Fibroblast of lung (primary cell): Measurements from ENCODE around the gene PHEX. TPM values are rescaled to one million over a fixed set of nuclear protein-coding genes. Genes with fewer than 3 reads are reported as not detected.

Source experiments
- DNase-seq, 2 donors: peaks; one replicate each; pipeline versions ENCODE4 v3.0.0 to v3.0.0-alpha.2; 2010; ENCODE audit warnings: low read depth in 2 of 2
- H2AFZ ChIP-seq: 2 replicates; pipeline ENCODE4 v1.5.1; 2012; ENCODE audit warnings: low read length, control low read depth, inconsistent platforms
- H3K27ac ChIP-seq: 2 replicates; pipeline ENCODE4 v1.5.1; 2011; ENCODE audit warnings: low read length, control low read depth; ENCODE audit not compliant: insufficient read depth
- H3K27me3 ChIP-seq: 2 replicates; pipeline ENCODE4 v1.5.1; 2011; ENCODE audit warnings: mild to moderate bottlenecking, low read length; ENCODE audit not compliant: control insufficient read depth, insufficient read depth
- H3K36me3 ChIP-seq: 2 replicates; pipeline ENCODE4 v1.5.1; 2011; ENCODE audit warnings: low read length; ENCODE audit not compliant: control insufficient read depth, insufficient read depth
- H3K4me1 ChIP-seq: 2 replicates; pipeline ENCODE4 v1.5.1; 2011; ENCODE audit warnings: low read length; ENCODE audit not compliant: control insufficient read depth, insufficient read depth; ENCODE audit errors: extremely low read depth
- H3K4me2 ChIP-seq: 2 replicates; pipeline ENCODE4 v1.5.1; 2011; ENCODE audit warnings: low read length, control low read depth; ENCODE audit not compliant: insufficient read depth; ENCODE audit errors: extremely low read depth
- H3K4me3 ChIP-seq, 4 experiments: fragments of 200-600 bp in 1 of 4; sonication (generic) in 1 of 4; replicated peaks in 1 of 4; 2 replicates each; pipeline ENCODE4 v1.5.1; 2011 to 2016; ENCODE audit warnings: low read length in 4 of 4, low read depth in 3 of 4, mild to moderate bottlenecking in 3 of 4, control low read depth in 2 of 4, inconsistent platforms in 1 of 4, mixed read lengths in 1 of 4; ENCODE audit not compliant: insufficient read depth in 1 of 4; ENCODE audit errors: control extremely low read depth in 1 of 4
- H3K79me2 ChIP-seq: 2 replicates; pipeline ENCODE4 v1.5.1; 2012; ENCODE audit warnings: mild to moderate bottlenecking, low read length, inconsistent platforms; ENCODE audit not compliant: control insufficient read depth, insufficient read depth
- H3K9ac ChIP-seq: 2 replicates; pipeline ENCODE4 v1.5.1; 2011; ENCODE audit warnings: mild to moderate bottlenecking, low read length, control low read depth; ENCODE audit not compliant: insufficient read depth
- H3K9me3 ChIP-seq: 2 replicates; pipeline ENCODE4 v1.5.1; 2012; ENCODE audit warnings: low read depth, low read length; ENCODE audit not compliant: control insufficient read depth, insufficient read depth
- H4K20me1 ChIP-seq: 2 replicates; pipeline ENCODE4 v1.5.1; 2011; ENCODE audit warnings: low read length; ENCODE audit not compliant: control insufficient read depth, insufficient read depth; ENCODE audit errors: extremely low read depth
- CTCF ChIP-seq, 2 donors: IDR thresholded peaks in 1 of 2; conservative IDR thresholded peaks in 1 of 2; 1 replicate in 1 of 2; 2 replicates in 1 of 2; pipeline ENCODE4 v1.5.1; 2011 to 2012; ENCODE audit warnings: low read length in 2 of 2, control low read depth in 1 of 2, inconsistent platforms in 1 of 2, low read depth in 1 of 2, mild to moderate bottlenecking in 1 of 2
- EZH2 ChIP-seq: IDR thresholded peaks from 2 replicates; pipeline ENCODE4 v1.5.1; 2012; ENCODE audit warnings: low read length, control low read depth, mild to moderate bottlenecking; ENCODE audit errors: missing control alignments
- polyA plus RNA-seq, 2 donors: library from polyadenylated mRNA; depleted of rRNA in 1 of 2; stranded (reverse) in 1 of 2; unstranded in 1 of 2; fragments of >200 nt; gene quantifications; 2 replicates each; pipeline ENCODE4 v1.2.1, GENCODE V29; 2011 to 2012; ENCODE audit warnings: missing spikeins in 1 of 2
- total RNA-seq: library from RNA; depleted of rRNA; stranded (reverse); fragments of >200 nt; gene quantifications from 2 replicates; pipeline ENCODE4 v1.2.1, GENCODE V29; 2014

PHEX gene
- total and polyA plus RNA-seq, 2 donors (not counting 1 experiment from before 2014, with no cell fraction given): 1.2 to 1.7 TPM

GRCh38 chrX:22135994-22136684, 104.0 kb downstream of the PHEX start:
- peak overlapping the region; percentile 51 for H2AFZ ChIP-seq
- no peaks in the 10 kb centered on the region for H3K9me3 ChIP-seq
- peak overlapping the region in 2 of 4 experiments; percentile 8 to 10 for H3K4me3 ChIP-seq
- H3K4me1 ChIP-seq: peaks cover 13% of the 10 kb centered on the region
- H3K27me3 ChIP-seq: no peaks in the 10 kb centered on the region
- H3K36me3 ChIP-seq: no peaks in the 10 kb centered on the region
- no peak overlapping the region for H3K9ac ChIP-seq
- no peak for TF ChIP-seq EZH2
- peak; percentile 49 to 55 for TF ChIP-seq CTCF (conservative IDR thresholded peaks at IDR 0.05 in 1 of 2, IDR thresholded peaks at IDR 0.05 in 1 of 2; ENCODE audit: low read depth in 1 of 2, low read length in 2 of 2)
- H3K27ac ChIP-seq: peak overlapping the region; percentile 43
- peak overlapping the region; percentile 68 for H3K4me2 ChIP-seq
- H4K20me1 ChIP-seq: no peaks in the 10 kb centered on the region
- no peaks in the 10 kb centered on the region for H3K79me2 ChIP-seq
- DNase-seq: peak; percentile 76 to 84

- H3K79me2 ChIP-seq: no peaks in the 10 kb centered on the region
- no peaks in the 10 kb centered on the region for H4K20me1 ChIP-seq
- H3K27me3 ChIP-seq: no peaks in the 10 kb centered on the region
- TF ChIP-seq EZH2: no peak
- no peak for TF ChIP-seq CTCF (conservative IDR thresholded peaks at IDR 0.05 in 1 of 2, IDR thresholded peaks at IDR 0.05 in 1 of 2; ENCODE audit: low read depth in 1 of 2, low read length in 2 of 2)
- DNase-seq: peak in 1 of 2 donors; percentile 41
- no peaks in the 10 kb centered on the region for H3K36me3 ChIP-seq
- peak overlapping the region; percentile 32 for H3K27ac ChIP-seq
- peak overlapping the region in 1 of 4 experiments; percentile 8 for H3K4me3 ChIP-seq
- peak overlapping the region; percentile 68 for H3K4me2 ChIP-seq
- no peak overlapping the region for H3K9ac ChIP-seq
- peak overlapping the region; percentile 51 for H2AFZ ChIP-seq
- H3K4me1 ChIP-seq: peaks cover 13% of the 10 kb centered on the region
- no peaks in the 10 kb centered on the region for H3K9me3 ChIP-seq
These were observed 104.6 kb downstream of the PHEX start for GRCh38 chrX:22136711-22137110.

GRCh38 chrX:22139822-22140221, 107.7 kb downstream of the PHEX start:
- Histone ChIP-seq H3K27ac (no peak overlapping the region), H3K4me3 (no peak overlapping the region), H3K79me2 (no peaks in the 10 kb centered on the region), H3K9ac (no peak overlapping the region), H2AFZ (no peak overlapping the region), H3K27me3 (no peaks in the 10 kb centered on the region), H3K36me3 (no peaks in the 10 kb centered on the region), H4K20me1 (no peaks in the 10 kb centered on the region), H3K4me2 (no peak overlapping the region), H3K9me3 (no peaks in the 10 kb centered on the region), H3K4me1 (peaks cover 13% of the 10 kb centered on the region)
- TF ChIP-seq EZH2 (no peak), CTCF (conservative IDR thresholded peaks at IDR 0.05 in 1 of 2, IDR thresholded peaks at IDR 0.05 in 1 of 2; ENCODE audit: low read depth in 1 of 2, low read length in 2 of 2) (no peak)
- DNase-seq: no peak
